PC-9 (cell line): ENCODE results near the gene CDKN2D. TPM values are rescaled to one million over a fixed set of nuclear protein-coding genes. Genes with fewer than 3 reads are reported as not detected.

Source experiments
- BruUV-seq: library from RNA; stranded (reverse); fragments of 400-500 nt; replicated peaks from 2 replicates; lab custom pipeline; 2021; lab: Mats Ljungman, UMichigan
- CTCF ChIA-PET: fragments of 300-600 bp; sonication (Branson Sonifier 250); formaldehyde crosslinking; loops from one replicate; lab custom pipeline; 2022; ENCODE audit warnings: antibody characterized with exemption; lab: Charles Lee
- POLR2A ChIA-PET: fragments of 300-600 bp; sonication (Branson Sonifier 250); formaldehyde crosslinking; loops from one replicate; lab custom pipeline; 2022; ENCODE audit warnings: antibody characterized with exemption; ENCODE audit not compliant: unreplicated experiment; lab: Charles Lee
- DNase-seq, 2 experiments: peaks; one replicate each; pipeline versions ENCODE4 v3.0.0 to v3.0.0-alpha.2; 2015 to 2022; ENCODE audit warnings: mixed read lengths in 1 of 2
- H2AFZ ChIP-seq: fragments of 200-600 bp; sonication (generic); 2 replicates; pipeline ENCODE4 v1.8.1; 2017; ENCODE audit warnings: antibody characterized with exemption
- H3F3A ChIP-seq: fragments of 200-600 bp; sonication (generic); 2 replicates; pipeline ENCODE4 v1.8.1; 2017; ENCODE audit warnings: antibody characterized with exemption, mild to moderate bottlenecking, low read depth; ENCODE audit not compliant: insufficient read depth
- H3K27ac ChIP-seq: fragments of 200-600 bp; sonication (generic); 2 replicates; pipeline ENCODE4 v1.6.1; 2016; ENCODE audit warnings: mixed run types
- H3K27me3 ChIP-seq: fragments of 200-600 bp; sonication (generic); 2 replicates; pipeline ENCODE4 v1.6.1; 2016; ENCODE audit warnings: low read depth, mixed run types; ENCODE audit not compliant: insufficient read depth
- H3K36me3 ChIP-seq: fragments of 200-600 bp; sonication (generic); 2 replicates; pipeline ENCODE4 v1.6.1; 2016; ENCODE audit warnings: low read depth, mixed run types
- H3K4me1 ChIP-seq: fragments of 200-600 bp; sonication (generic); replicated peaks from 2 replicates; pipeline ENCODE4 v1.6.1; 2016; ENCODE audit warnings: mixed run types; ENCODE audit not compliant: insufficient read depth
- H3K4me2 ChIP-seq: fragments of 200-600 bp; sonication (generic); 2 replicates; pipeline ENCODE4 v1.6.1; 2017; ENCODE audit warnings: mixed run types
- H3K4me3 ChIP-seq: fragments of 200-600 bp; sonication (generic); 2 replicates; pipeline ENCODE4 v1.6.1; 2016; ENCODE audit warnings: mixed run types
- H3K79me2 ChIP-seq: fragments of 200-600 bp; sonication (generic); 2 replicates; pipeline ENCODE4 v1.6.1; 2017; ENCODE audit warnings: low read depth, mixed run types
- H3K9me2 ChIP-seq: fragments of 200-600 bp; sonication (generic); 2 replicates; pipeline ENCODE4 v1.8.1; 2017; ENCODE audit warnings: mild to moderate bottlenecking; ENCODE audit not compliant: insufficient read depth
- H3K9me3 ChIP-seq: fragments of 200-600 bp; sonication (generic); 2 replicates; pipeline ENCODE4 v1.8.1; 2016; ENCODE audit warnings: low read depth; ENCODE audit not compliant: insufficient read depth
- H4K20me1 ChIP-seq: fragments of 200-600 bp; sonication (generic); 2 replicates; pipeline ENCODE4 v1.8.1; 2017; ENCODE audit not compliant: insufficient read depth
- EZH2 ChIP-seq: fragments of 200-600 bp; sonication (generic); IDR thresholded peaks from 2 replicates; pipeline ENCODE4 v1.8.0; 2017; ENCODE audit warnings: antibody characterized with exemption, low read depth
- intact Hi-C: fragments of 100-400 bp; cut with micrococcal nuclease; formaldehyde crosslinking; loops from one replicate; pipeline ENCODE4 v1.10.0; 2022; ENCODE audit not compliant: unreplicated experiment
- total RNA-seq: library from RNA; stranded (reverse); gene quantifications from 2 replicates; pipeline ENCODE4 v1.2.3, GENCODE V29; 2021
- TF ChIP-seq, protein P1 (sequence below): fragments of 200-600 bp; sonication (generic); conservative IDR thresholded peaks from 2 replicates; pipeline ENCODE4 v1.6.1; 2017; ENCODE audit warnings: mixed run types, antibody characterized with exemption, mild to moderate bottlenecking, moderate library complexity

The CDKN2D gene
- total RNA-seq, 1 experiment from 2014 or later = 8.3 TPM

DNA sequence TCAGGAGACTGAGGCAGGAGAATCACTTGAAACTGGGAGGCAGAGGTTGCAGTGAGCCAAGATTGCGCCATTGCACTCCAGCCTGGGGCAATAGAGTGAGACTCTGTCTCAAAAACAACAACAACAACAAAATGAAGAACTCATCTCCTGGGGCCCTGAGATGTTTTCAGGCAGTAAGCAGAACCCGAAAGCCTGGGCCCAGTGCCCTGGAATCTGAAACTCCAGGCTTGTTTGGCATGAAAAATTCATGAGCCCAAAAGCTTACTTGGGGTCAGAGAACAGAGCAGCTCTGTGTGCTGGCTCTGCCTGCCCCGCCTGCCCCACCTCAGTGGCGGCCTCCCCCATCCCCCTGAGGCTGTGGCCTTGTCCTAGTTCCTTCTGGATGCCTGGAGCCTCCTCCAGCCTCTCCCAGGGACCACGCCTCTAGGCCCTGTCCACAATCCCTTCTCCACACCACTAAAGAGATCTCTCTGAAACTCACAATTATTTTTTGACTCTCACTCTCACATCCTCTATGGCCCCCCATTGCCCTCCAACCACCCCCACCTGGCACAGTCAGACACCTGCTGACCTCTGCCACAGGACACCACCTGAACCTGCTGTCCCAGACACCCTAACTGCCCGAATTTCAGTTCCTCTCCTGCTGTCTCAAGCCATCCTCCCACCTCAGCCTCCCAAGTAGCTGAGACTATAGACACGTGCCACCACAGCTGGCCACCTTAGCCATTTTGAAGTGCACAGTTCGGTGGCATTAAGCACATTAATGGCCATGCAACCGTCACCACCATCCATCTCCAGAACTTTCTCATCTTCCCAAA, 25.2 kb upstream of the CDKN2D start:
- CTCF ChIA-PET = no interaction called here
- Histone ChIP-seq H3K79me2 (no peaks in the 10 kb centered on the region), H3K9me3 (no peaks in the 10 kb centered on the region), H3F3A (peaks cover 8% of the 10 kb centered on the region), H4K20me1 (no peaks in the 10 kb centered on the region), H2AFZ (0 out of 2 replicates have a peak overlapping the region, but pooled peaks have one; percentile 6), H3K27ac (peak overlapping the region; percentile 27; the same call in 1 of the 2 replicates), H3K27me3 (no peaks in the 10 kb centered on the region), H3K4me3 (no peak overlapping the region), H3K36me3 (no peaks in the 10 kb centered on the region), H3K4me1 (peaks cover 15% of the 10 kb centered on the region), H3K4me2 (peak overlapping the region; percentile 45), H3K9me2 (no peaks in the 10 kb centered on the region)
- DNase-seq = peak; percentile 34 to 48
- TF ChIP-seq, protein P1, sequence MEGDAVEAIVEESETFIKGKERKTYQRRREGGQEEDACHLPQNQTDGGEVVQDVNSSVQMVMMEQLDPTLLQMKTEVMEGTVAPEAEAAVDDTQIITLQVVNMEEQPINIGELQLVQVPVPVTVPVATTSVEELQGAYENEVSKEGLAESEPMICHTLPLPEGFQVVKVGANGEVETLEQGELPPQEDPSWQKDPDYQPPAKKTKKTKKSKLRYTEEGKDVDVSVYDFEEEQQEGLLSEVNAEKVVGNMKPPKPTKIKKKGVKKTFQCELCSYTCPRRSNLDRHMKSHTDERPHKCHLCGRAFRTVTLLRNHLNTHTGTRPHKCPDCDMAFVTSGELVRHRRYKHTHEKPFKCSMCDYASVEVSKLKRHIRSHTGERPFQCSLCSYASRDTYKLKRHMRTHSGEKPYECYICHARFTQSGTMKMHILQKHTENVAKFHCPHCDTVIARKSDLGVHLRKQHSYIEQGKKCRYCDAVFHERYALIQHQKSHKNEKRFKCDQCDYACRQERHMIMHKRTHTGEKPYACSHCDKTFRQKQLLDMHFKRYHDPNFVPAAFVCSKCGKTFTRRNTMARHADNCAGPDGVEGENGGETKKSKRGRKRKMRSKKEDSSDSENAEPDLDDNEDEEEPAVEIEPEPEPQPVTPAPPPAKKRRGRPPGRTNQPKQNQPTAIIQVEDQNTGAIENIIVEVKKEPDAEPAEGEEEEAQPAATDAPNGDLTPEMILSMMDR = no peak
- no peak for TF ChIP-seq EZH2
- BruUV-seq = no TSS peak
- POLR2A ChIA-PET = interaction anchor here (0.5 to 0.7 kb wide), 2 partner anchors 31 to 102 kb away, joined by 3 to 4 read pairs; partner anchors contain the start of gene SLC44A2
- intact Hi-C loops = no loop called here

- POLR2A ChIA-PET = no interaction called here
- no TSS peak for BruUV-seq
- no peak overlapping the region for H2AFZ ChIP-seq
Measured at GRCh38 chr19:10593148-10593547, 24.4 kb upstream of the CDKN2D start.

DNA sequence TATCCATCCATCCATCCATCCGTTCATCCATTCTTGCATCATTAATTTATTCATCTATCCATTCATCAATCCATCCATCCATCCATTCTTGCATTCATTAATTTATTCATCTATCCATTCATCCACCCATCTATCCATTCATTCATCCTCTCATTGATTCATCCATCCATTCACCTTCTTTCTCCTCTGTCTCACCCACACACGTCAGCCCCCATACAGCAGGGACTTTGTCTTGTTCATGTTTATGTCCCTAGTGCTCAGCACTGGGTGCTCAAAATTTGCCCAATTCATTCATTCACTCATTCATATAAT, 19.0 kb upstream of the CDKN2D start:
- Histone ChIP-seq H3K27me3 (no peaks in the 10 kb centered on the region), H3K4me1 (peaks cover 8% of the 10 kb centered on the region; the same call in 1 of the 2 replicates), H3K36me3 (0 out of 2 replicates have a peak, but pooled peaks cover 4% of the 10 kb centered on the region), H2AFZ (no peak overlapping the region), H3K4me2 (peak overlapping the region; percentile 87; the same call in 1 of the 2 replicates), H3K79me2 (peaks cover 16% of the 10 kb centered on the region), H3K9me3 (no peaks in the 10 kb centered on the region), H4K20me1 (no peaks in the 10 kb centered on the region), H3K27ac (no peak overlapping the region), H3F3A (peaks cover 19% of the 10 kb centered on the region; the same call in 1 of the 2 replicates), H3K4me3 (peak overlapping the region; percentile 86; the same call in 1 of the 2 replicates), H3K9me2 (no peaks in the 10 kb centered on the region)
- TF ChIP-seq, protein P1 = no peak
- no peak for TF ChIP-seq EZH2
- ChIA-PET CTCF (no interaction called here), POLR2A (no interaction called here)
- no peak for DNase-seq
- no TSS peak for BruUV-seq
- intact Hi-C loops = loop anchor here (2.0 kb wide), 2 partner anchors 15 to 37 kb away; partner anchors contain the start of gene SLC44A2

More at GRCh38 chr19:10593148-10593547, 24.4 kb upstream of the CDKN2D start:
- no peaks in the 10 kb centered on the region for H4K20me1 ChIP-seq
- H3K4me1 ChIP-seq = peaks cover 15% of the 10 kb centered on the region
- H3K4me2 ChIP-seq = peak overlapping the region; percentile 27; the same call in 1 of the 2 replicates
- H3K4me3 ChIP-seq = no peak overlapping the region
- H3K36me3 ChIP-seq = no peaks in the 10 kb centered on the region
- CTCF ChIA-PET = no interaction called here
- no peaks in the 10 kb centered on the region for H3K79me2 ChIP-seq
- no peak overlapping the region; the same call in 1 of the 2 replicates for H3K27ac ChIP-seq
- no peaks in the 10 kb centered on the region for H3K9me3 ChIP-seq
- no peaks in the 10 kb centered on the region for H3K9me2 ChIP-seq
- intact Hi-C loops = no loop called here
- TF ChIP-seq, protein P1 = no peak
- no peak for TF ChIP-seq EZH2
- no peaks in the 10 kb centered on the region for H3K27me3 ChIP-seq
- H3F3A ChIP-seq = peaks cover 8% of the 10 kb centered on the region
- DNase-seq = no peak
